Lung microvascular endothelial cell (primary cell): ENCODE measurements around the gene GTF3A. TPM values are rescaled to one million over a fixed set of nuclear protein-coding genes. Genes with fewer than 3 reads are reported as not detected.

Source experiments
- DNase-seq, 2 donors: peaks; one replicate each; pipeline versions ENCODE4 v3.0.0 to v3.0.0-alpha.2; 2010; ENCODE audit warnings: low read depth in 2 of 2
- total RNA-seq: library from RNA; depleted of rRNA; stranded (reverse); fragments of >200 nt; gene quantifications from 2 replicates; pipeline ENCODE4 v1.2.1, GENCODE V29; 2014

Gene GTF3A
- total RNA-seq, 1 donor from 2014 or later = 119 TPM

DNA sequence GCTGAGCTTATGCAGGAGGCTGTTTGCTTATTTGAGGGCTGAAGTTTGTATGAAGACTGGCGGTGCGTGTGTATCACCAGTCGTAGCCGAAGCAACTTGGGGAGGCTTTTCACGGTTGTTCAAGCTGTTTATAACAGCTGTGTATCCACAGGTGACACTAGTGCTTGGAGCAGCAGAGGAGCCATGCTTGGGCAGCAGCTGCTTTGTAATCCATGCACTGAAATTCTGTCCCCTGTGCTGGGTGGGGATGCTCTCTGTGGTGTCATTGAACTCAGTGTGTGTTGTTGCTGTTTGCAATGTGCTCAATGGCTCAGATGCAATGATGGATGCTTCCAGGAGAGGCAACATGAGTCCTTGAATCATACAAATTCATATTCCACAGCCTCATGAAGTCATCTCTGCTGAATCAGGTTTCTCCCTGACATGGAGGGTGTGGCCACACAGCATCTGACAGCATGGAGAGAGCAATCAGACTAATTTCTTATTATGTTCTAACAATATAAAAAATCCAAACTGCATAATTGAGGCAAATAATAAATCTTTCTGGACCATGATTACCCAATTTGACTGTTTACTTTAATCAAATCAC is 18.8 kb upstream of the GTF3A start:
- DNase-seq = no peak

DNA sequence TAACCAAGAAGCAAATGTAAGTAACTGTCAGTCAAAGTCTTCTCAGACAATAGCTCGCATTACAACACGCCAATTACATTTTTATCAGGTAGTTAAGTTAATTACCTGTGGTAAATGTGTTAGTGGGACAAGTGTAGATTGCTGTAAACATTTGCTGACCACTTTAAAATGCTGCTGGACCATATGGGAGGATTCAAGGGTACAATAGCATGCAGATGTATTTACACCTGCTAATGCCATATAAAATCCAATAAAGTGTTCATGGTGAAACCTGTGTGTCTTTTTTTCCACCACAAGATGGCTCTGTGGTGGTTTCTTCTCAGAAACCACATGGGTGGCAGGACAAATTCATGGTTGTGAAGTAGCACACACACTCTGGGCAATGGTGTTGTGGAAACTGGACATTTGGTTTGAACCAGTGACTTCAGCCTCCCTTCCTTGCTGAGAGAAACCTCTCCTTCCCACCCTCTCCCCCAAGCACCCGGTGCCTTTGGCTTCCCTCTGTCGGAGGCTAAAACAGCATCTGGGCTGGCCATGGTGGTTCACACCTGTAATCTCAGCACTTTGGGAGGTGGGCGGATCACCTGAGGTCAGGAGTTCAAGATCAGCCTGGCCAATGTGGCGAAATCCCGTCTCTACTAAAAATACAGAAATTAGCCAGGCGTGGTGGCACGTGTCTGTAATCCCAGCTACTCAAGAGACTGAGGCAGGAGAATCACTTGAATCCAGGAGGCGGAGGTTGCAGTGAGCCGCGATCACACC is 18.1 kb upstream of the GTF3A start:
- DNase-seq = peak; percentile 61 to 72

DNA sequence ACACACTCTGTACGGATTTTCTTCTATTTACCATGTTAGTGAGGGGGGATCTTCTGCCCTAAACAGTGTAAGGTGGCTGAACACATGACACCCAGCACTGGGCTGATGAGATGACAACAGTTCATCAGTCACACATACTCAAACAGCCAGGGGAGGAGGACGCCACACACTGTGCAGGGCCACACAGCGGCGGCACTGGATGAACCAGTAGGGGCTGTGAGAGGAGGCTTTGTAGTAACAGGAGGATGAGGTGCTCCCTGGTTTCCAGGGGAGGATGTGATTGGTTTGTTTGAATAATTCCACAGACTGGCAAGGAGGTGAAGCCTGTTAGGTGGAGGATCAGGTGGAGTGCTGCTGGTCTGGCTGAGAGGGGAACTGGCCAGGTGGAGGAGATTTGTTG is 16.3 kb upstream of the GTF3A start:
- DNase-seq = no peak

DNA sequence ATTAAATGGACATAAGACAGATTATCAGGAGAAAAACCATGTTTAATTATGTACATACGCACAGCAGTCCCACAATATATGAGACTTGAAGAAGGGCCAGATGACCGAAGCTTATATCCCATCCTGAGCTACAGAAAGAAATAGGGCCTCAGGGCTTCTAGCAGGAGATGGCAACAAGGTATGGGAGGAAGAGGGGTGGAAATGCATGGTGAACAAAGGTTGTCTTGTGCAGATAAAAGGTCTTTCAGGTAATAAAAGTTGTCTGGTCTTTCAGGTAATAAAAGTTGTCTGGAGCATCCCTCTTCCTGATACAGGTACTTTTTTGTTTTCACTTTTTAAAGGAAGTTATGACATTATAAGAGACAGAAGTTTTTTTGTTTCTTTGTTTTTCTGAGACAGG is 15.4 kb upstream of the GTF3A start:
- no peak for DNase-seq

DNA sequence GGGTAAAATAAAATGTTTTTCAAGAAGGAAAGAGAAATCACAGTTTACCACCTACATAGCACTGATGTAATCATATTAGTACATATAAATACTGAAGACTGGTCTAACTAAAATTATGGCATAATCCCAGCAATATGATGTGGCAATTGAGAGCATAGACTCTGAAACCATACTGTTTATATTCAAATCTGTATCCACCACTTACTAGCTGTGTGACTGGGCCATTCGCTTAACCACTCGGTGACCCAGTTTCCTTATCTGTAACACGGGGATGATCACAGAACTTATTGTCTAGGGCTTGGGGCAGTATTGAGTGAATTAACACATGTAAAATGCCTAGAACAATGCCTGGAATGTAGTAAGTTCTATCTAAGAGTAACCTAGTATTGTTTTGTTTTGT is 13.1 kb upstream of the GTF3A start:
- DNase-seq = no peak

DNA sequence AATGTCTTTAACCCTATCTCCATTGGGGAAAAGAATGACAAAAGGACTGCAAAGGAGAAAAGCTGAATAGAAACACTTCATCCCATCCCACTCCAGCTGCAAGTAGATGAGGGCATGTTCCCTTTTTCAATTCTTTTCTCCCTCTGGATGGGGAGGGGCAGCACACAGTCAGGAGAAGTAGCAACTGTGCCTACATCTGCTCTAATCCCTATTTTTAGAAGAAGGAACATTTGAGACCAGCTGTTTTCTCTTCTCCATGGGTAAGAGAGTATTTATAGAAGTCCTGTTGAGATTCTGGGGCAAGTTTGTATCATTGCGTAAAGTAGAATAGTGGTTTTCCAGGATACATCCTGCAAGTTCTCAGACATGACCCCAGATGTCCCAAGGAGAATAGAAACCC is 9.3 kb upstream of the GTF3A start:
- no peak for DNase-seq

DNA sequence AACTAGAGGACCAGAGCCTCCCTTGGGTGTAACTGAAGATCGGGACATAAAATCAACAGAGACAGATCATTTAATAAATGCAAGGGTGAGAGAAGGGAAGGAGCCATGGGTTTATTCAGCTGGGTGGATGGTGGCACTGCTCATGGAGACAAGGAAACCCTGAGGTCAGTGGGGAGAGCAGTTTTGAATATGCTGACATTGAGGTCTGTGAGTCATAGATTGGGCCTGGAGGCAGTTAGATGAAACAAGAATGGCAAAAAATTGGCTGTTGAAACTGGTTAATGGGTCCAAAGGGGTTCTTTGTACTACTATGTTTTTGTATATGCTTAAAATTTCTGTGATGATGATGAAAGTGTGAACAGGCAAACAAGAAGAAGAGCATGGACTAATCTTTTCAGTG is 5.1 kb upstream of the GTF3A start:
- DNase-seq = no peak

DNA sequence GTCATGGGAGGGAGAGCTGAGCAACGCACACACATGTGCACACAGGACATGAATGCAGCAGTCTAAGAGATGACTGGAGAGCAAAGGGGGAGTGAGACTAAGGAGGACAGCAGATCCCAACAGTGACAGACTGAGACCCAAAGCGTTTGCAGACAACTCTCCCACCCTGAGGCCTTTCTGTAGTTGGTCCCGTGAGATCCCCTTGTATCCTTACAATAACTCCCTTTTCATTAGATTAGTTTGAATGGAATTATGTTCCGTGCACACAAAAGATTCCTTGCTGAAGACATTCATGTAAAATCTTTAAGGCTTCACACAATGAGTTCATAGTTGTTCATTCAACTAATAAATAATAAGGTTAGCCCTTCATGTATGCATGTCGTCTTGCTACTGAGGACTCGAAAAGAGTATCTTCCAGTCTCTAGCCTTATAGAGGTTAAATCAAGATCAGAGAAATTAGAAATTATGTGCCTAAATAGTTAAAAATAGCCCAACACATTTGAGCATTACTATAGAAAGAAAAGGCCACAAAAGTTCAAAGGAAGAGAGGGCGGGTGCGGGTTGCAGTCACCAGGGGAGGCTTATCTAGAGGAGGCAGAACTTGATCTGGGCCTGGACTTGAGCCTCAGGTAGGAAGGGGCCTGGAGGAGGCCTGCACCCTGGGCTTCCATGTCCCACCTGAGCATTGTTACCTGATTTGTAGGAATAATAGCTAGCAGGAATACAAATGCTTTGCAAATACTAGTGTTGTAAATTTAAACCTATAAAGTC is 3.1 kb upstream of the GTF3A start:
- no peak for DNase-seq

DNA sequence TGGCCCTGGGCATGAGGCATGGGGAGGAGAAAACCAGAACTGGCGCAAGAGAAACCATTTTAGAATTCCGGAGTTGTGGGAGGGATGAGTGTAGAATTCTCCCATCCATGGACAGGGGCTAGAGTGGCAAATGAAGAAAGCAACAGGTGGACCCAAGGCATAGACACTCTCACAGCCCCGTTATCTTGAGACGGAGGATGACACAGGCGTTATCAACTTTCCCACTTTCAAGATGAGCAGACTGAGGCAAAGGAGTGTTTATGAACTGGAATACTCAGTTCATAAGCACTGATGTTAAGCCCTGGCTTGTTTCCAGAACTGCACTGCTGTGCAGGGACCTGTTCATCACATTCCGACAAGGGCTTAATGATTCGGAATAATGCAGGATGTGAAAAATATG is 1.1 kb upstream of the GTF3A start:
- no peak for DNase-seq

DNA sequence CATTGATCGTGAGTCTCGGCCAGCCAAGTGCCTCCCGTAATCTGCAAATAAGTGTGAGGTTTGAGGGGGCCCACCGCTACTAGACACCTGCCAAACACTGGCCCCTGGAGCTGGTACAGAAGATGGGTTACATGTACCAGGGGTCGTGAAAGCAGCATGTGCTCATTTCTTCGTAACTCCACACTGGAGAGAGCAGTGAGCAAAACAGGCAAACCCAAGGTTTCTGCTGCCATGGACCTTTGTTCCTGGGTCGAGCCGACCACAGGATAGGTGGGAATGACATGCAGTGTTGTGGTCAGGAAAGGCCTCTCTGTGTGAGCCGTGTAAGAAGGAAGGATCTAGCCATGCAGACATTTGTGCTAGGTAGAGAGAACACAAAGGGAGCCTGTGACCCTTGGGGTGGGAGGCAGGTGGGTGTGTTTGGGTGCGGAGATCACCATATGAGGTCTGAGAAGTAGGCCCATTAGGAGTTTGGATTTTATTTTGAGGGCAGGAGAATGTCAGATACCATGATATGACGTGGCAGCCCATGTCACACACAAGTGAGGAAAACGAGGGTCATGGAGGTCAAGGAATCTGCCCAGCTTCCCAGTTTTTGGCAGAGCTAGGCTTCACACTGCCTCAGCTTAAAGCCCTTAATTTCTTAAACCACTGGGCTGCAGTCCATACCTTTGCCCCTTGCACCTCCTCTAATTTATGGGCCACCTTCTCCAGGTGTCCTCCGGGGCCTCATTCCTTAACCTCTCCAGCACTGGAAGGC is 919 bp downstream of the GTF3A start:
- peak; percentile 20 to 21 for DNase-seq

DNA sequence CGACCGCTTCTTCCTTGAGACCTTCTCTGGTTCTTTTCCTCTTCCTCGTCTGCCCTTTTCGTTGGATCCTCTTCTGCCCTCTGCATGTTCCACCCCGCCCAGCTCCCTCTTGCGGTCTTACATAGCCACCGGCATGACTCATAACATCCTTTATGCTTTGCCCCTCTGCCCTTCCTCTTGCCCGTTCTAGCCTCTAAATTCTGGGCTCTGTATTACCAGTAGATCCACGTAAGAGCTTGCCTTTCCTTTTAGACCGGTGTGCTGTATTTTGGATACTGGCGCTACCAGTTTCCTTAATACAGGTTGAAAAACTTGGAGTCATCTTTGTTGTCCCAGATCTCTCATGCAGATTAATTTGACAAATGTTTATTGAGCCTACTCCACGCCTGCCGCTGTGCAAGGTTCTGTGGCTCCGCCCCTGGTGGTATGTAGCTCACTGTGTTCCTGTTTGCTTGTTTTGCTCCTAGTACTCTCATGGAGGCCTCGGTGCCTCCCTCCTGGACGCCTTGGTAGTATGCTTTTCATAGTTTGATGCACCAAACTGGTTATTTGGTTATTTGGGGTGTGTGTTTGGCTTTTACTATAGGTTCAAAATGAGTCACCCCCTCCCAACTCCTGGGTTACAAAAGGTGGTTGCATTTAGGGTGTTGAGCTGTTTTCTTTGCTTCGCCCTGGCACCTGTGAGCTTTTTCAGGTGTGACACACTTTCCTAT is 1.7 kb downstream of the GTF3A start:
- DNase-seq = peak; percentile 89

DNA sequence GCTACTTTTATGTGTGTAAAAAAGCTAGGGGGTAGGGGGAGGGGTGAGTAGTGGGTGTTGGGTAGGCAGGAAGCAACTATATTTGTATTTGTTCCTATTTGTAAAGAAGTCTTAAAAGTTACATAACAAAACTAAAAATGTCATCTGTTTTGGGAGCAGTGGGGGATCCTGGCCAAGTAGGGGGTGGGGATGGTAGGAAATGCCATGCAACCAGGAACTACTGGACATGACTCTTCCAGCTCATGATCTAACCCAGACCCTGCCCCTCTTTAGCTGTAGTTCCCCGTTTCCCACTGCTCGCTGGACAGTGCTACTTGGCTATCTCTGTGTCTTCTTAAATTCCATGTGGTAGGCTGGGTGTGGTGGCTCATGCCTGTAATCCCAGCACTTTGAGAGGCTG is 3.2 kb downstream of the GTF3A start:
- DNase-seq = peak in 1 of 2 donors; percentile 35

DNA sequence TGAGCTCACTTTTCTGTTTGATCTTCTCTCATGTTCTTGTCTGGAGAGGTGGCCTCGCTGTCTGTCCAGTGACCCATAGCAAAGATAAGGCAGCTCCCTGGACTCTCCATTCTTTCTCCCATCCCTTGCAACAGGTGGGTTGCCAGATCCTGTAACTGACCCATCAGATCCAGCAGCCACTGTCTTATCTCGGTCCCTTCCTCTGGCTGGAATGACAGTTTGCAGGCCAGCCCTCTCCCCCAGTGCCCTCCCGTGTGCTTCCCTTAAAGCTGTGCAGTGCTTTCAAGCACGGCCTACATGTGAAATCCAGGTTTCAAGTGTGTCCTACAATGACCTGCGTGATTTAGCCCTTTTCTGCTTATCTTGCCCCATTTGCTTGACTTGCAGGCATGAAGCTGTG is 3.7 kb downstream of the GTF3A start:
- no peak for DNase-seq

DNA sequence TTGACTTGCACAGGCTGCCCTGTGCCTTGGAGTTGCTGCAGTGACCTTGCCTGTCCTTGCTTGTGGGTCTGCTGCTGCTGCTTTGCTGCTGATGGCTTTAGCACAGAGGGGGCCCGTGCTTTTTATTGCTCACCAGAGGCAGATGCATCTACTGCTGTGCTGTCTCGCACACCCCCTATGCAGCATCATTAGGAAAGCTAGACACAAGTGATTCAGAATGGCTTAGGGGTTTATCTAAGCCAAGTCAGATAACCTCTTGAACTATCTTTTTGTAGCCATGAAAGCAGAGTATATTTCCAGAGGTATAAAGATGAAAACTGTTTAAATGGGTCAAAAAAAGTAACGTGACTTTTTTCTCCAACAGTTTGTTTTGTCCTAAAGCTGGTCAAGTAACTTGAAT is 7.8 kb downstream of the GTF3A start:
- DNase-seq = no peak

DNA sequence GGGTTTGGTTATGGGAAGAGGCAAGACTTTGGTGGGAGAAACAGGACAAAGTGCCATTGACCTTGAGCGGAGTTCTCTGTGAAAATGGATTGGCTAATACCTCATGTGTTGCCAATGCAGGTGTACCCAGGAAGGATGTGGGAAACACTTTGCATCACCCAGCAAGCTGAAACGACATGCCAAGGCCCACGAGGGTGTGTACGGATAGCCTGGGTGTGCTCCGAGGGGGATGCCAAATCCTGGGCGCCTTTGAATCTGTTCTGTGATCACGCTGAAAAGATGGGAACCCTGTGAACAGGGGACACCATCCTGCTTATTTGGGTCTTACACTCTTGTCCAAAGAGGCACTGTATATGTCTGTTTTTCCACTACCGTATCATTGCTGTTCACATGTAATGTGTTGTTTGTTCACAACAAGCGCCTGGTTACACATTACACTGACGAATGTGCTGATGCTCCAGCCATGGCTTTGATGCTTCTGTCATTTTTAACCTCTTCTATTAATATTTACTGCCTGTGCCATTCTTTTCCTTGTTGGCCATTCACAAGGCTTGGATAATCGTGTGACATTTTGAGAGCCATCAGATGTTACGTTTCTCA is 8.3 kb downstream of the GTF3A start:
- no peak for DNase-seq

DNA sequence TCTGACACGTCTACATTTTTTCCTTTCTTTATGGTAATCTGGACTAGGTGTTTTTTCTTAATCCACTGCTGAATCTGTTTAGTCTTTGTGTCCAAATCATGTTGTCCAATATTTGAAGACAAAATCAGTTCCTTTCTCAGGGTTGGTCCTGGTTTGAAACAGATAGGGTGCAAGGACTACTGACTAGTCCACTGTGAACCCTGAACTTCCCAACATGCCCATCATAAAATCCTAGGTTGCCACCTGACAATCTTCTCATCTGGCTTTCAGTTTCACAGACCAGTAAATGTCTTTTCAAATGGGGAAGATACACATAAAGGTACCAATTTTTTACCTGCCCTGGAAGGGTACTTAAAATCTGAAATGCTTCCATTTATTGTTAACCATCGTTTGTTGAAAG is 12.7 kb downstream of the GTF3A start:
- DNase-seq = no peak

DNA sequence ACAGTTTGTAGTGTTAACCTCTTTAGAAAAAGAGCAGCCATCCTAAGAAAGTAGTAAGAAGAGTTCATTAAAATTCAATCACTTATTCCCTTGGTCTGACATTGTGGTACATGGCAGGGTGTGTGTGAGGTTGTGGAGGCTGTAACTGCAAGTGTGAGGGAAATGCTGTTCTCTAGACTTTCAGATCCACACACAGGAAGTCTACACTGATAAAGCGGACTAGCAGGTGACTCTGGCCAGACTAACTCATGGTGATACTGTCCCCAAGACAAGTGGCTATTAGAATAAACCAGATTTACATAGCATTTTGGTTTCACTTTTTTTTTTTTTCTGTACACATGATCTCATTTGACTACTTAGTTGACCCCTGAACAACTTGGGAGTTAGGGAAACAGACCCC is 16.0 kb downstream of the GTF3A start:
- DNase-seq = no peak

DNA sequence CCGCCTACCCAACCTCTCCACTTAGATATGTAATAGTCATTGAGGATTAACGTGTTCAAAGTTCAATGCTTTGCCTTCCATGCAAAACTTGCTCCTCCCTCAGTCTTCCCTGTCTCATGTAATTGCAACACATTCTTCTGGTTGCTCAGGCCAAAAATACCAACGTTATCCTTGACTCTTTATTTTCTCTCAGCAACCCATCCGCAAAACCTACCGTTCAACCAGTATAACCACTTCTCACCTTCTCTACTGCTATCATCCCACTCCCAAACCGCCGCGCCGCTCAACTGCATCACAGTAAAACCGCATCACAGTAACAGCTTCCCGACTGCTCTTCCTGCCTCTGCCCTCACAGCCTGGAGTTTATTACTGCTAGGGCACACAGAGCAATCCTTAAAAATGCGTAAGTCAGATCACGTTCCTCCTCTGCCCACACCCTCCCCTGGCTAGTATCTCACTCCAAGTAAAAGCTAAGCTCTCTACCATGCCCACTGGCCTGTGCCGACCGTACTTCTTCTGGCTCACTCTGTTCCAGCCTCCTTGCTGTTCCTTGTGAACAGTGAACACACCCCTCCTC is 17.7 kb downstream of the GTF3A start:
- DNase-seq = no peak

DNA sequence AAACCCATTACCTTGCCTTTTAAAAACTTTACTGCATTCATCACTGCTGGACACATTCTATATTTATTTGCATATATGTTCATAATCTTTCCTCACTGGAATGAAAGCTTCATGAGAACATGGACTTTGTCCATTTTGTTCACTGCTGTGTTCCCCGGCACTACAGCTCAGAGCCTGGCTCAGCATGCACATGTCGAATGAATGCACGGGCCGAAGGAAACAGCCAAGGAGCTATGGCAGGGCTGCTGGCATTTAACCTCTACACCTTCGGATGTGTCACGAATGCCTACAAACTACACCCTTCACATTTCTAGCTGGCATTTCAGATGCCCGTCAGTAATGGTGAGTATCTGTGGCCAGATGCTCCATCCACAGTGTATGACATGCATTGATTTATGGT is 18.4 kb downstream of the GTF3A start:
- no peak for DNase-seq

DNA sequence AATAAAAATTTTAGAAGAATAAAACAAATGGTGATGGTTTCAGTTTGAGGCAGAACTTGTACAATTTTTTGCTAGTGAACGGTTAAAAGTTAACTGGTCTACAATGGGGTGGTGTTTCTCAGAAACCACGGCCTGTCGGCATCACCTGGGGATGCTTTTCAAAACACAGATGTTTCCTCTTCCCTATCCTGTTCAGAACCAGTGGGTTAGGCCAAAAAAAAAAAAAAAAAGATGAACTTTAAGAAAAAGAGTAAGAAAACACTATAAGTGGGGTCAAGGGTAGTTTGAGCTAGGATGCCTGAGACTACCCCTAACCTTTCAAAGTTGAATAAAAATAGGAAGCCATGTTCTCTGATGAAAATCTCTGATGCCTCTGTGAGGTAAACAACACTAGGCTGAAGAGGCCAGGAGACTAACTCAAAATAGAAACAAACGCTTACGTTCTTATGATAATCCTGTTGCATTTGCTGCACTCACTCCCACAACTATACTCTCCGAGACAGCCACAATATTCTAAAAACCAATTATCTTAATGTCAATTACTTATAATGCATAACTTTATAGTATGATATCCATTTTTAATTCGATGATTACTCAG is 22.7 kb downstream of the GTF3A start:
- peak; percentile 66 to 74 for DNase-seq
